ENCODE results near the gene CYP27B1.

Gene CYP27B1

DNA sequence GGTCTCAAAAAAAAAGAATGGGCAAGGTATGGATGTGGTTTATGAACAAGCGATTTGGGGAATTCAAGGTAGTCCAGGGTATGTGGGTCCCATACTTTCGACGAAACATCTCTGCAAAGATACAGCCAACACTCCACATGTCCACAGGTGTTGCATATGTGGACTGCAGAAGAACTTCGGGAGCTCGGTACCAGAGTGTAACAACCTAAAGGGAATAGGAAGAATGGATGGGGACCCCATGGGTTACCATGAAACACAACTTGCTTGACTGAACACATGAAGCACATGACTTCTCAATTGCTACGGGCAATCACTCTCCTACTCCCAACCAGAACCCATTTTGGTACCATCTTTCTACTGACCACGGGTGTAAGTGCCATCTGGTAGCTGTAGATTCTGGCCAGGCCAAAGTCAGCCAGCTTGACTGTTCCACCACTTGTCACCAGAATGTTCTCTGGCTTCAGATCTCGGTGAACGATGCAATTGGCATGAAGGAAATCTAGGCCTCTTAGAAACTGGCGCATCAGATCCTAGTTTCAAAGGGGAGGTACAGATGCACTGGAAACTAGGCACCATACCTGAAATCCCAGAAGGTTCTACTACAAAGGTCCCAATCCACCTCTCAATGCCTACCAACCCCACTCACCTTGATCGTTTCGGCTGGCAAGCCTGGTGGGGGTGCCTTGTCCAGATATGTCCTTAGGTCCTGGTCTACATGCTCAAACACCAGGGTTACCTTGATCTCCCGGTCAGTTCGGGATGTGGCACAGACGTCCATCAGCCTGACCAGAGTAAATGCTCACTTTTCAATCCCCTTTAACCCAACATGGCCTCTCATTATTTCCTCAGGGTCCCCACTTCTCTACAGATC is 16.1 kb downstream of the CYP27B1 start:
- Histone ChIP-seq H3K36me3 (replicated peaks) (peaks cover 29% of the 10 kb centered on the region), H3K4me3 (ENCODE audit: low read depth, low read length) (peak overlapping the region; percentile 86), H3K27ac (peak overlapping the region; percentile 93), H3K27me3 (replicated peaks) (no peaks in the 10 kb centered on the region)
- TF ChIP-seq CTCF (IDR thresholded peaks at IDR 0.05; ENCODE audit: low read depth, low read length, missing control alignments), result no peak
- DNase-seq, result no peak
- in situ Hi-C loops (cut with HindIII; ENCODE audit: low pct_ligation_motif_present, low sequenced_read_pairs), result no loop called here

DNA sequence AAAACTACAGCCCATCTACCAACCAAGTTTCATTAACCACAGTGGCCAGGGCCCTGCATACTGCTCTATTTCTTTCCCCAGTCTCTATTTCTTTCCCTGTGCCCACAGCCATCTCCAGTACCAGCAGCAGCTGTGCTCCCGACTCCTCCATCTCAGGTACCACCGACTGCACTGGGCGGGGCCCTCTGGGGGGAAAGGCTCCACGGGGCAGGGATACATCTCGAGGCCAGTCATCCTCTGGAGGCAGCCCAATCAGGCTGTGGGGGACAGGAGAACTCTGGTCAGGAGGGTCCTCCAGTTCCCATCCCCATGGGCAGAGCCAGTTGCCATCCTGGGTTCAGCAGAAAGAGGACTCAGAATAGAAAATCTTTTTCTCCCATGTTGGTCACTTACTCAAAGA is 17.8 kb downstream of the CYP27B1 start:
- Histone ChIP-seq H3K4me3 (ENCODE audit: low read depth, low read length) (no peak overlapping the region), H3K36me3 (replicated peaks) (peaks cover 31% of the 10 kb centered on the region), H3K27me3 (replicated peaks) (no peaks in the 10 kb centered on the region), H3K27ac (no peak overlapping the region)
- no peak for DNase-seq
- TF ChIP-seq CTCF (IDR thresholded peaks at IDR 0.05; ENCODE audit: low read depth, low read length, missing control alignments), result no peak
- in situ Hi-C loops (cut with HindIII; ENCODE audit: low pct_ligation_motif_present, low sequenced_read_pairs), result no loop called here

GRCh38 chr12:57746025-57746424 is 20.9 kb downstream of the CYP27B1 start:
- H3K27me3 ChIP-seq (replicated peaks), result peaks cover 4% of the 10 kb centered on the region
- in situ Hi-C loops (cut with HindIII; ENCODE audit: low pct_ligation_motif_present, low sequenced_read_pairs), result no loop called here
- peaks cover 31% of the 10 kb centered on the region for H3K36me3 ChIP-seq (replicated peaks)
- DNase-seq, result no peak
- no peak overlapping the region for H3K27ac ChIP-seq
- peak overlapping the region; percentile 84 for H3K4me3 ChIP-seq (ENCODE audit: low read depth, low read length)
- no peak for TF ChIP-seq CTCF (IDR thresholded peaks at IDR 0.05; ENCODE audit: low read depth, low read length, missing control alignments)

GRCh38 chr12:57745485-57745881 is 21.4 kb downstream of the CYP27B1 start:
- Histone ChIP-seq H3K4me3 (ENCODE audit: low read depth, low read length) (peak overlapping the region; percentile 84), H3K27me3 (replicated peaks) (peaks cover 10% of the 10 kb centered on the region), H3K36me3 (replicated peaks) (peaks cover 30% of the 10 kb centered on the region), H3K27ac (peak overlapping the region; percentile 99)
- no peak for TF ChIP-seq CTCF (IDR thresholded peaks at IDR 0.05; ENCODE audit: low read depth, low read length, missing control alignments)
- in situ Hi-C loops (cut with HindIII; ENCODE audit: low pct_ligation_motif_present, low sequenced_read_pairs), result no loop called here
- DNase-seq, result no peak

DNA sequence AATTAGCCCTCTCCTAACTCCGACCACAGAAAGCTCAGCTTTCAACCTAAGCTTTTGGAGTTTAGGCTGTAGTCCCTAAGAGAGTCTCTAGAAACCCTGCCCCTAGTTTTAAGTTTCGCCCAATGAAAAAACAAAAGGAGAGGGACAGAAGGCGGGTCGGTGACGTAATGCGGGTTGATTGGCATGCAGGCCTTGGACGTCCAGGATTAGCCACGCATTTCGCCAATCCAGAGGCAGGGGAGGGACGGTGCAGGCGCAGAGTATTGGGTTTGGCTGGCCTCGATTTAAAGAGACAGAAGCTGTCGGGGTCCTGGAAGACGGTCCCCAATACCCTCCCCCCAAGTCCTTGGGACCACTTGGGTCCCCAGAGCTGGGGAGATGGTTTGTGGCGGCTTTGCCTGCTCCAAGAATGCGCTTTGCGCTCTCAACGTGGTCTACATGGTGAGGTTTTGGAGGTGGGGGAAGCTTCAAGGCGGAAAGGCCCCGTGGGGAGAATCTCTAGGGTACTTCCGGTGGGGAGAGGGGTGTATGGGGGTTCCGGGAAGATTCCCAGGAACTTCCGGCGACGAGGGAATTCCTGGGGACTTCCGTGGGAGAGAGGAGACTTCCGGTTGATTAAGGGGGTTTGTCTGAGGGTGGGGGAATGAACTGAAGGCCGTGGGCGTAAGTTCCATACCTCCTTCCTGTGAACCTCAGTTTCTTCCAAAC is 21.9 kb downstream of the CYP27B1 start, which contains the start of gene TSPAN31:
TSS of gene TSPAN31 (plus strand) at position 263 of the 708 bp plus-strand sequence. CDS start at position 379, 116 bp downstream.
- Histone ChIP-seq H3K27ac (peak within 1 kb of the TSS; percentile 99), H3K4me3 (ENCODE audit: low read depth, low read length) (peak within 1 kb of the TSS; percentile 84), H3K36me3 (replicated peaks) (peaks cover 26% of the 10 kb centered on the region), H3K27me3 (replicated peaks) (peaks cover 11% of the 10 kb centered on the region)
- no peak for TF ChIP-seq CTCF (IDR thresholded peaks at IDR 0.05; ENCODE audit: low read depth, low read length, missing control alignments)
- in situ Hi-C loops (cut with HindIII; ENCODE audit: low pct_ligation_motif_present, low sequenced_read_pairs), result no loop called here
- DNase-seq, result peak; percentile 99

All from brain microvascular endothelial cell (primary cell).